ENCODE results near the gene SLC22A7.
A peak's percentile ranks its signal among the peaks of the same experiment; 100 is the strongest.

Gene SLC22A7

DNA sequence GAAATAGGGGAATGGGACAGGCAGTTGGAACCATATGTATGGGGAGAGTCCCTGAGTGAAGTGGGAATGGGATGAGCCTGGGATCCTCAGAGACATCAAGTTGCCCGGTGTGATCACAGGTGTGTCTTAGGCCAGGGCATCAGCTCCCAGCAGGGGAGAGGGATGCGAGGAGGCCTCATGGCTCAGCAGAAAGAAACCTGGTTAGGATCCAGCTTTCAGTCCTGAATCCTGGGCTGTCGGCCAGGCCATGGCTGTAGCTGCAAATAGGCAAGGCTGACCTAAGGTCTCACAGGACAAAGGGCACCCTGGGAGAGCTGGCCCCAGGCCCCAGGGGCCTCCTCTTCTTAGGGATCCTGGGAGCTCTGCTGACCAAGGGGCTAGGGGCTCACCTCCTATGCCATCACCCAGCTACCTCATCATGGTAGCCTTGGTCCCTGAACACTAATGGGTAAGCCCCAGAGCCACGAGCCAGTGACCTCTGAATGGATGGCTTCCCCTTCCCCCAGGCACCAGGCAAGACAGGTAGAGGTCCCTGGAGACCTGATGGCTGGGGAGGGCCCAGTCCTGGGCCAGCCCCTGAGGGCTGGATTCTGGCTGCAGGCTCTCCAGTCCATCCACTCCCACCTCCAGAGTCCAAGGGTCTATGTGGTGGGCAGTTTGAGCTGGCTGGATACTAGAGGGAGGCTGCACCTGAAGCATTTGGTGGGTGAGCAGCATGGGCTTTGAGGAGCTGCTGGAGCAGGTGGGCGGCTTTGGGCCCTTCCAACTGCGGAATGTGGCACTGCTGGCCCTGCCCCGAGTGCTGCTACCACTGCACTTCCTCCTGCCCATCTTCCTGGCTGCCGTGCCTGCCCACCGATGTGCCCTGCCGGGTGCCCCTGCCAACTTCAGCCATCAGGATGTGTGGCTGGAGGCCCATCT, at the start of gene SLC22A7:
Gene SLC22A7, plus strand, starts transcription at position 617 of the 921 bp plus-strand sequence. Its CDS starts 99 bp downstream, at position 716.
- DNase-seq = no peak

- no peak for DNase-seq
Measured at GRCh38 chr6:43248791-43249190, 49.3 kb upstream of the SLC22A7 start.

- peak; percentile 68 for DNase-seq
Measured at GRCh38 chr6:43250992-43251373, 47.1 kb upstream of the SLC22A7 start.

DNA sequence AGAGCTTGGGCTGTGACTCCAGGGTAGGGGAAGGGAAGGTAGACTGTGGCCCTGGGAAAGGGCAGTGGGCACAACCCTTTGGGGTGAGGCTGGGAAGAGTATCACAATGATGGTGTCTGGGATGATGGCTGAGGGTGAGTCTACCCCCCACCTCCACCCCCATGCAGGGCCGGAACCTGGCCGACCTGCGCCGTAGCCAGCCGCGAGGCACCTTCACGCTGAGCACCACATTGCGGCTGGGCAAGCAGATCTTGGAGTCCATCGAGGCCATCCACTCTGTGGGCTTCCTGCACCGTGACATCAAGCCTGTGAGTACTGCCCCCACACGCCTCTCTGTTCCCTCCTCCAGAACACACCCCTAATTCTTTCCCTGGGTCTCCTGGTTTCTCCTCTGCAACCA, 44.7 kb upstream of the SLC22A7 start:
- no peak for DNase-seq

GRCh38 chr6:43254138-43254817, 43.8 kb upstream of the SLC22A7 start:
- no peak for DNase-seq

GRCh38 chr6:43254846-43255245, 43.2 kb upstream of the SLC22A7 start:
- DNase-seq = no peak

- DNase-seq = no peak
Measured at GRCh38 chr6:43255408-43256054, 42.5 kb upstream of the SLC22A7 start.

GRCh38 chr6:43256670-43257366, 41.2 kb upstream of the SLC22A7 start:
- DNase-seq = no peak

GRCh38 chr6:43257367-43258145, 40.5 kb upstream of the SLC22A7 start:
- no peak for DNase-seq

DNA sequence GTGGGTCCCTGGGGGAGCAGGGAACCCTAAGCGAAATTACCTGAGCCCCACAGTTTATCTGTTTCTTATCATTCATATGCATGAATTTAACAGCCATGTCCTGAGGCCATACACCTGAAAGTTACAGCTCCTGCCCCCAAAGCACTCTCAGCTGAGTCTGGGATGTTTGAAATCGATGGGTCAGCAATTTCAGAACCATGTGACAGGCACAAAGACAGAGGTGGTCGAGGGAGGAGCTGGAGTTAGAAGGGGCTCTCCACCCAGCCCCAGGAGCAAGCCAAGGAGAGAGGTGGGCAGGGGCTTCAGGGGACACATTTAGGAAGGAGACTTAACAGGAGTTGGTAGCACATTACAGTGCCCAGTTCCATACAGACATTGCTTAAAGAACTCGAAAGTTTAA, 39.9 kb upstream of the SLC22A7 start:
- DNase-seq = no peak

DNA sequence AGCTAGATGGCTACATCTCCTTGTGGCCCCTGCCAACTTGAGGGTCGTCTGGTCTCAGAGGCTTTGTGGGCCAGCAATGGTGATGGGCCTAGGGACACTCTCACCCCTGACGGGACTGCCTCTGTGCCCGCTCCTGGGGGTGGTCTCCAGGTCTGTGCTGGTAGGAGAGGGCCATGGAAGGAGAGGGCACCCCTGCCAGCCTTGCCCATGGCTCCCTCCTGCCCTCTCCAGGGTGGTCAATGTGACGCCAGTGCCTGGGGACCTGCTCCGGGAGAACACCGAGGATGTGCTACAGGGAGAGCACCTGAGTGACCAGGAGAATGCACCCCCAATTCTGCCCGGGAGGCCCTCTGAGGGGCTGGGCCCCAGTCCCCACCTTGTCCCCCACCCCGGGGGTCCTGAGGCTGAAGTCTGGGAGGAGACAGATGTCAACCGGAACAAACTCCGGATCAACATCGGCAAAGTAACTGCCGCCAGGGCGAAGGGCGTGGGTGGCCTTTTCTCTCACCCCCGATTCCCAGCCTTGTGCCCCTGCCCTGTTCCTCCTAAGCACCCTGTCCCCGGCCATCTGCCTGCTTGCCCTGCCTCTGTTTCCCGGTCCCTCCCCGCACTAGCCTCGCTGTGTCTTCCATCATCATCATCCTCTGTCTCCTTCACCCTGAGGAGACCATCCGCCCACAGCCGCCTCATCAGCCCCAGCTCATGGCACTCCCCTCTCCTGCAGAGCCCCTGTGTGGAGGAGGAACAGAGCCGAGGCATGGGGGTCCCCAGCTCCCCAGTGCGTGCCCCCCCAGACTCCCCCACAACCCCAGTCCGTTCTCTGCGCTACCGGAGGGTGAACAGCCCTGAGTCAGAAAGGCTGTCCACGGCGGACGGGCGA, 39.0 kb upstream of the SLC22A7 start:
- DNase-seq = no peak

GRCh38 chr6:43260791-43261190, 37.3 kb upstream of the SLC22A7 start:
- no peak for DNase-seq

GRCh38 chr6:43261198-43261597, 36.9 kb upstream of the SLC22A7 start:
- DNase-seq = no peak

DNA sequence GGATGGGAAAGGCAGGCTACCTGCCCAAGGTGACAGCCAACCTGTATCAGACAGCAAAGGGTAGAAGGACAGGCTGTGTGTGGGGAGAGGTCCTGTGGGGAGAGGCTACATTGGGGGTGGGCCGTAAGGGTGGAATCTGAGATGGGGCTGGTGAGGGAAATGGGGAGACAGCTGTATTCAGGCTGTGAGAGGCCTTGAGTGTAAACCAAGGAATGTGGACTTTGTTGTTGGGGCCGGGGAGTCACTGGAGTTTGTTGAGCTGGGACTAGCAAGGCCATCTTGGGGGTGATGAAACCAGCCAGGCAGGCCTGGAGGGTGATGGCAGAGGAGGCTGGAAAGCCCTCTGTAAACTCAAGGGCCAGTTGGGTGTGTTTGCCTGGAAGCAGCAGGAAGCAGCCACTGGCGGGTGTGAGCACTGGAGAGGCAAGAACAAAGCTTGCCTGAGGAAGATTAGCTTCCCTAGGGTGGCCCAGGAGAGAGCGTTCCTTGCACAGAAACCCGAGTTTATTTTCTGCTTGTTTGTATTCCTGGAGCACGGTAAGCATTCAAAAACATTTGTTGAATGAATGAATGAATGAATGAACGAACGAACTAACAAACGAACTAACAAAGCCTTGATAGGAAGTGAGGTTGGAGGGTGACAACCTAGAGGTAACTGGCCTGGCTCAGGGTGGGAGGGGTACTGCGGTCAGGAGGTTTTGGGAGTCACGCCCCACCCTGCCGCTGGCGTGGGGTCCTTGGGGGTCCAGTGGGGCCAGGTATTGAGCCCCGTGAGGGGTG, 35.9 kb upstream of the SLC22A7 start:
- no peak for DNase-seq

GRCh38 chr6:43262780-43263313, 35.2 kb upstream of the SLC22A7 start:
- DNase-seq = no peak

DNA sequence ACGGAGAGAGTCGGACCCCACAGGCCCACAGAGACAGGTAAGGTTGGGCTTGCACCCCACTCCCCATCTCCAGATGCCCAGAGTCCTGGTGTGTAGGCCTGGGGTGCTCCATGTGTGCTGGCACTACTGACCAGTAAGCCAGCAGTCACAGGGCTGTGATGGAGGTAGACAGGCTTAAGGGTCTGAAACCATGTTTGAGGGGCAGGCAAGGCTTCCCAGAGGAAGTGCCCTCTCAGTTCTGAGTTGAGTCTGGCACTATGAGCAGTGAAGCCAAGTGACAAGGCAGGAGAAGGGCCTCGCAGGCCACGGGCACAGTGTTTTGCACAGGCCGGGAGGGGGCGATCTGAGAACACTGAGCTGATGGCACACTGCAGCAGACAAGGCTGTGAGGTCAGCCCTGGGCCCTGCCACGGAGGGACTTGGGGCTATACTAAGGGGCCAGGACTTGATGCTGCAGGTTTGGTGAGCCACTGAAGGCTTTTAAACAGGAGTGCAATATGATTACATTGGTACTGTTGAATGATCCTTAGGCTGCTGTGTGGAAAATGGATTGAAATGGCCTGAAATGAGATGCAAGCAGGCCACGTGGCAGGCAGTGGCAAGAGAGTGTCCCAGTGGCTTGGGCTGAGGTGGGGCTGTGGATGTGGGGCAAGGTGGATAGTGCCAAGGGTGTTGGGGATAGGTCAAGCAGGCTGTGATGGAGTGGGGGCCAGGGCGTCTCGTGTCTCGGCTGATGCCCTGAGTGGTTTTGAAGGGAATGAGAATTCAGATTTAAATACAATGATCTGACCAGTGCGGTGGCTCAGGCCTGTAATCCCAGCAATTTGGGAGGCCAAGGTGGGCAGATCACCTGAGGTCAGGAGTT, 34.5 kb upstream of the SLC22A7 start:
- peak; percentile 31 for DNase-seq

GRCh38 chr6:43264599-43265145, 33.4 kb upstream of the SLC22A7 start:
- no peak for DNase-seq

GRCh38 chr6:43265564-43265963, 32.5 kb upstream of the SLC22A7 start:
- no peak for DNase-seq

Data from NCI-H1694 treated with DMSO at 0.1 percent for 48 hours (cell line).